Measurements from ENCODE around the gene PMF1.
A peak's percentile ranks its signal among the peaks of the same experiment; 100 is the strongest.

PMF1 gene

DNA sequence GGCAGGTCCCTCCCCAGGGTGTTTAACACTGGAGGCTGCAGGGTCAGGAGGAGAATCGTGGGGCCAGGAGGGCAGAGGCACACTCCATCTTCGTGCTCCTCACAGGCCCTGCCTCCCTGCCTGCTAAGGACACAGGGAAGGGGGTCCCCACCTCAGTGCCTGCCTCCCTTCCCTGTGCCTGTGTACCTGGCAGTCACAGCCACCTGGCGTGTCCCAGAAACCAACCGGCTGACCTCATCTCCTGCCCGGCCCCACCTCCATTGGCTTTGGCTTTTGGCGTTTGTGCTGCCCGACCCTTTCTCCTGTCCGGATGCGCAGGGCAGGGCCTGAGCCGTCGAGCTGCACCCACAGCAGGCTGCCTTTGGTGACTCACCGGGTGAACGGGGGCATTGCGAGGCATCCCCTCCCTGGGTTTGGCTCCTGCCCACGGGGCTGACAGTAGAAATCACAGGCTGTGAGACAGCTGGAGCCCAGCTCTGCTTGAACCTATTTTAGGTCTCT is 28.6 kb downstream of the PMF1 start:
- DNase-seq, result peak; percentile 28

DNA sequence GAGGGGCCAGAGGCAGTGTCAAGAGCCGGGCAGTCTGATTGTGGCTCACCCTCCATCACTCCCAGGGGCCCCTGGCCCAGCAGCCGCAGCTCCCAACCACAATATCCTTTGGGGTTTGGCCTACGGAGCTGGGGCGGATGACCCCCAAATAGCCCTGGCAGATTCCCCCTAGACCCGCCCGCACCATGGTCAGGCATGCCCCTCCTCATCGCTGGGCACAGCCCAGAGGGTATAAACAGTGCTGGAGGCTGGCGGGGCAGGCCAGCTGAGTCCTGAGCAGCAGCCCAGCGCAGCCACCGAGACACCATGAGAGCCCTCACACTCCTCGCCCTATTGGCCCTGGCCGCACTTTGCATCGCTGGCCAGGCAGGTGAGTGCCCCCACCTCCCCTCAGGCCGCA is 29.1 kb downstream of the PMF1 start, which contains the start of gene BGLAP:
Gene BGLAP, plus strand, starts transcription at position 259 of the 400 bp plus-strand sequence. Its CDS starts 48 bp downstream, at position 307.
- no peak for DNase-seq

DNA sequence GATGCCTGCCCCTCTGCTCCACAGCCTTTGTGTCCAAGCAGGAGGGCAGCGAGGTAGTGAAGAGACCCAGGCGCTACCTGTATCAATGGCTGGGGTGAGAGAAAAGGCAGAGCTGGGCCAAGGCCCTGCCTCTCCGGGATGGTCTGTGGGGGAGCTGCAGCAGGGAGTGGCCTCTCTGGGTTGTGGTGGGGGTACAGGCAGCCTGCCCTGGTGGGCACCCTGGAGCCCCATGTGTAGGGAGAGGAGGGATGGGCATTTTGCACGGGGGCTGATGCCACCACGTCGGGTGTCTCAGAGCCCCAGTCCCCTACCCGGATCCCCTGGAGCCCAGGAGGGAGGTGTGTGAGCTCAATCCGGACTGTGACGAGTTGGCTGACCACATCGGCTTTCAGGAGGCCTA is 29.9 kb downstream of the PMF1 start:
- no peak for DNase-seq

DNA sequence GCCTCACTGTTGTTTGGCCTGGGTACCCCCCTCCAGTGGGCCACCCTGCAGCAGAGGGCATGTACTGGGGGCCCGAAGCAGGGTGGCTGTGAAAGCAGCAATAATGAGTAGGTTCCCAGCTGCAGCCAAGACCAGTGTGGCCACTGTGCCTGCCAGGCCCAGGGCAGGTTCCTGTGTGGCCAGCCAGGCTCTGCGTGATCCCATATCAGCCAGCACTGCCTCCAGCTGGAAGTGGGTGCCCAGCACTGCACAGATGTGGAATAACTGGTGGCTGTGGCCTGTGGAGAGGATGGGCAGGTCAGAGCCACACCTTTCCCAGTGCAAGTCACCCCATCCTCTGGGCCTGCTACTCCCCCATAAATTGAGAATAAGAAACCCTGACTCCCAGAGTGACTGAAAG is 31.3 kb downstream of the PMF1 start:
- DNase-seq, result no peak

DNA sequence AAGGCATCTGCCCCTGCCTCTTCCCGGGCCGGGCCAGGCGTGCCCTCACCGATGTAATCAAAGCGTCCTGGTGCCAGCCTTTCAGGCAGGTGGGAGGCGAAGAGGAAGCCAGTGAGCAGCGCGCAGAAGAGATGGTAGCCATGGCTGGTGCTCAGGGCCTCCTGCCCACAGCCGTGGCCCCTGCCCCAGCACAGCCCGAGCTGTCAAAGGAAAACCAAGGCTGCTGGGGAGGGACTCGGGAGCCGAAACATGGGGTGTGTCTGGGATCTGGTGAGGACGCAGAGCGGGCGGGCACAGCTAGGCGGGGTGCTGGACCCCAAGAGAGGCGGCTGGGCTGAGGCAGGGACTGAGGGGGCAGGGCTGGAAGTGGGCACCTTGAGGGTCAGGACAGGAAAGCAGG is 31.9 kb downstream of the PMF1 start:
- DNase-seq, result no peak

DNA sequence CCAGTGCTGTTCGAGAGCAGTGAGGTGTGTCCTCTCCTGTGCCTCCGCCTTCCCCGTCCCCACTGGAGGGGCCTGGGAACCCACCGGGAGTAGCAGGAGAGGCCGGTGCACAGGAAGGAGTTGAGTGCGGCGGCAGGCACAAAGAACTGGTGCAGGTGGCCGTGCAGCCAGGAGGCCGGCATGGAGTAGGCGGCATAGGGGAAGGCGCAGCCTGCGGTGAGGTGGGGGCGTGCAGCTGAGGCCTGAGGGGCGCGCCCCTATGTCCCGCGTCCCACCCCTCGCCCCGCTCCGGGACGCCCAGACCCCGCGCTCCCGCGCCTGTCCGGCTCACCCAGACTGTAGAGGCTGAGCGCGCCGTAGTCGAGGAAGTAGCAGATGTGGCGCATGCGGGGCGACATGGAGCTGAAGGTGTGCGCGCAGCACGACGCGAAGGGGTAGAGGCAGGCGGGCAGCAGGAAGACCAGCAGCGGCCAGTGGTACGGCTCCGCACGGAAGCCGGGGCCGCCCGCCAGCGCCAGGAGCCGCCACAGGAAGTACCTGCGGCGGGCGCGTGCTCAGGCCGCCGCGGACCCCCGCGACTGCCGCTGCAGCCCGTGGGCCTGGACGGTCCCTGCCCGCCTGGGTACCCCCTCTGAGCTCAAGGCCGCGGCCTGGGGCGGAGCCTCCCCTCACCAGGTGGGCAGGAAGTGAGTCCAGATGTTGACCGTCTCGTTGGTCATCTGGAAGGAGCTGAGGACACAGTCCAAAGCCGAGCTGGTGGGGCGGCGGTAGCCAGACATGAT is 32.8 kb downstream of the PMF1 start:
- DNase-seq, result no peak

DNA sequence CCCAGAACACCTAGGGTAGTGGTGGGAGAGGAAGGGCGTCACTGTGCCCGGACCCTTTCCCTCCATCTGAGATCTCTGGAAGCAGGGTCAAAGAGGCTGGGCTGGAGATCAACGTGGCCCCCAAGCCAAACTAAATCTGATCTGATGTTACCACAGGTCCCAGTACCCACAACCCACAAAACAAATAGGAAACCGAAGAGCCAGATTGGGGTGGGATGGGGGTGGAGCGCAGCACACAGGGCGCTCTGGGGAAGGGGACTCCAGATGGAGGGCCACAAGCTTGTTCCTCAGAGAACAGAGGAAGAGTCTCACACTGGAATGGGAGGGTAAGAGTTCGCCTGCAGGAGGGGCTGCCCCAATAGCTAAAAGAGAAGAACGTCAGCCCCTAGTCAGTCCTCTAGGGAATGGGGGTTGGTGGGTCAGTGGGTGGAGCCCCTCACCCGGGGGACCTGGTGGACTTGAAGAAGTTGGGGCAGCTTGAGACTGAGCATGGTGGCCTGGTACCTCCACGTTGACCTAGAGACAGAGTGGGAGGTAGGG is 33.5 kb downstream of the PMF1 start:
- DNase-seq, result no peak

DNA sequence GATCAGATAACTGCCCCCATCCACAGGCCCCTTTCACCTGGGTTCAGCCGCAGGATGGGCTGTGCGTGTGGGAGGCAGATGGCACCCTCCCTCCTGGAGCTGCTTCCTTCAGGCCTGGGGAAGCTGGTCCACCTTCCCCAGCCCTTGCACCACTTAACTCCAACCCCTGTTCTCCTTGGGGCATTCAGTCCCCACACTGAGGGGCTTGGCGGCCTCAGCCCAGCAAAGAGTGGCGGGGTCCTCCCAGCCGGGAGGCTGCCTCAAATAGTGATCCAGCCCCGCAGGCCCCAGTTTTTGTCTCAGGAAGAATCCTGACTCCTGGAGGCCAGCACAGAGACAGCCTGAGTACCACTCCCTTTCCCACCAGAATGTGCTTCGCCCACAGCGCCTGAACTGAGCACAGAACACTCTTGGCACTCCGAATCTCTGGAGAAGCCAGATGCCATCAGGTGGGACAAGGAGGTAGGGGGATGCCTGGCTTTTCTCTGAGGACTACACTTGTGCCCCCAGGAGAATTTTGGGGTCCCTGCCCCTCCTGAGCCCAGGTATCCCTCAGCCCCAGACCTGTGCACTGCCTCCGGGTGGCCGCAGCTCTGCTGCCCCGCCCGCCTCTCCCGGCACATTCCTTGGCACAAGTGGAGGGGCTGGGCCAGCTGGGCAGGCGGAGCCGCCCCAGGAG is 34.1 kb downstream of the PMF1 start:
- no peak for DNase-seq

DNA sequence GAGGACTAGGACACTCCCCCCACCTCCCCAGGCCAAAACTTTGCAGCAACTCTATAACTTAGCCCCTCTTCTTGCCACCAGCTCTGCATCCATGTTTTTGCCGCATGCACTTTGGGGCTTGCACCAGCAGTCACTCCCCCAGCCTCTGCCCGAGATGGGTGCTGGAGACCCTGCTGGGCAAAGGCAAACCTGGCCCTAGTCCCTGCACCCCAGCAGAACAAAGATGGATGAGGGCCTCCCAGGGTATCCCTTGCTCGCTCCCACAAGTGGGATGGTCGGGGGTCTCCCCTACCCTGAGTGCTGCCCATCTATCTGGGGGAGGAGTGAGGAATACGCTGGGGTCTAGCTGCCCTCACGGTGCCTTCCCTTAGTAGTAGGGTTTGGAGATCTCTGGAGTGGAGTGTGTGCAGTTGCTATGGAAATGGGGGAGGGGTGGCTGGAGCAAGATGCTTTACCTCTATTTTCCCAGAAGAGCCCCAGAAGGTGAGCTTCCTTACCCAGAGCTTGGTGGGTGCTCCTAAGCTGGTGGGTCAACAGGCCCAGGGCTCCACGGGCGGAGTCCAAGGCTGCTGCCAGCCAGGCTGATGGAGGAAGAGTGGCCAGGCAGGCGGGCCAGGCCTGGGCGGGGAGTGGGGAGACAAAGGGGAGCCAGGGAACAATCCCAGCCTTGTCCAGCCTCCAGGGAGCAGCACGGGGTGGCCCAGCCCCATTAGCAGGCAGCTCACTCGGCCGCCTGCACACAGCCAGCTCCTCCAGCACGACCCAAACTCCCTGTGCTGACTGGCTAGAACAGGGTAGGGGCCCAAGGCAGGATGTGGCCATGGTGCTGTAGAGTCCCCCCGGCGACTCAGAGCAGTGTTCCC is 34.9 kb downstream of the PMF1 start, which contains the start of gene PAQR6:
Gene PAQR6, minus strand, starts transcription at position 597 of the 863 bp plus-strand sequence. CDS start 1,325 bp downstream, outside the sequence.
- no peak for DNase-seq

DNA sequence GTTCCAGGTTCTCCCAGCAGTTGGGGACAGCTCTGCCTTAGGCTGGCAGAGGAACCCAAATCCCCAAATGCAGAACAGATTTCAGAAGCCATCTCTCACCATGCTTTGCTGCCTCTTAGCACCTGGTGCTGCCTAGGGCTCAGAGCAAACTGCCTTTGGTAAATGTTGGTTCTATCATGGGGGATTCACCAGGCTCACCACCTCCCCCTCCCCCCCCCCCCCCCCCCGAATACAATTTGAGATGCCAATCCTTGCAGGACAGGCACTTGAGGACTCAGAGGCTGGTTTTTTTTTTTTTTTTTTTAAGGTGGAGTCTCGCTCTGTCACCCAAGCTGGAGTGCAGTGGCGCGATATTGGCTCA is 35.5 kb downstream of the PMF1 start:
- no peak for DNase-seq

DNA sequence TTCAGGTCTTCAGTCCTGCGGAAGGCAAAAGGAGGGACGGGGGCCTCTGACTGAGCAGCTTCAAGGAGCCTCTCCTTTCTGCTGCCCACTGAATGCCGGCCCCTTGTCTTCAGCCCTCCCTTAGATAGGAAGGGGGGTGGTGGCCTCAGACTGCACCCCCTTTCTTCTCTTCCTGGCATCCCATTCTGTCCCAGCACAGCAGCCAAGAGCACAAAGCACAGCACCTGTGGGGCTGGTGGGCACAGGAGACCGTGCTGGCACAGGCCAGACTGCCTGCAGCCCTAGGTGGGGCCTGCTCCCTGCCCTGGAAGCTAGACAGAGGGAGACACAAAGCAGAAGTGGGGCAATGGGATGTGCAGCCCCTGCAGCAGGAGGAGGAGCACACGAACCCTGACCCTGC is 36.8 kb downstream of the PMF1 start:
- DNase-seq, result no peak

DNA sequence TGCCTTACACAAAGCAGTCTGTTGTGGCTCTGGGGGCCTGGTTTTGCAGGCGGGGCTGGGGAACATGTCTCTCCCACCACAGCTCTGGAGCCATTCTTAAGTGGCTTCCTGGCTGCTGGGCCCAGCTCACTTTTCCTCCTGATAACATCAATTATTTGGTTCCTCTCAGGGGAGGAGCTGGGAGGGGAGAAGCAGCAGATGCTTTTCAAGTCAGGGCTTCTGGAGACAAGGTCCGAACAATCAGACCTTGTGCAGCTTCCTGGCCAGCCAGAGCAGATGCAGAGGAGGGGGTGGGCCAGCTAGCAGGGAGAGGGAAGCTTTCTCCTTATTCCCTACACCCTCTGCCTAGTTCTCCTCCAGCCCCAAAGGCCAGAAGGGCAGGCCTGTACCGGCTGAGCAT is 38.7 kb downstream of the PMF1 start:
- no peak for DNase-seq

DNA sequence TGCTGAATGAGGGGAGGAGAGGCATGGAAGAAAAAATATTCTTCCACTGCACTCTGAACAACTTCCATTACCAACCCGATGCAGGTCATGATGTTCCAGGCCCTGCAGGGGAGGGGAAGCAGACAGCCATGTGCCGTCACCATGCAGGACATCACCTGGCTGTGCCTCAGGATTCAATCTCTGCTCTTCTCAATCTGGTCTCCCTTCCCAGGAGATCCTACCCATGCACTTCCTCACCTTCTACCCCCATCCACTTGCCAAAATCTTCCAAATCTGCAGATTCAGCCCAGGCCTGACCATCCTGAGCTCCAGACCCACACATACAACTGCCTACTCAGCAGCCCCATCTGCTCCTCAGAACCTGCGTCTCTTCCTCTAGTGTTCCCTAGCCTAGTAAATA is 40.8 kb downstream of the PMF1 start:
- DNase-seq, result no peak

DNA sequence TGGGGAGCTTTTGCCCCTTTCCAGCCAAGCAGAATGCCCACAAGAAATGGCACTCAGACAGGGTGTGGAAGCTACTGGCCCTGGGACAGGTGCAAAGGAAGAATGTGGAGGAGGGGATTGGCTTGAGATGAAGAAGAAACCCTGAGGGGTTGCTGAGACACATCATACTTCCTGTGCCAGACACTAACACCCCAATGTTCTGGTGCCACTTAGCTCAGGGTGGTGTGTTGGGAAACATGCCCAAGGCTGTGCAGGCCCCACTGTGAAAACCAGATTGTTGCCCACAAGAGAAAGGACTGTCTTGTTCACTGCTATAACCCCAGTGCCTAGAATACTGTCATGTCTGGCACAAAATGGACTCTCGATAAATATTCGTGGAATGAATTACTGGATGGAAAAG is 44.9 kb downstream of the PMF1 start:
- DNase-seq, result no peak

DNA sequence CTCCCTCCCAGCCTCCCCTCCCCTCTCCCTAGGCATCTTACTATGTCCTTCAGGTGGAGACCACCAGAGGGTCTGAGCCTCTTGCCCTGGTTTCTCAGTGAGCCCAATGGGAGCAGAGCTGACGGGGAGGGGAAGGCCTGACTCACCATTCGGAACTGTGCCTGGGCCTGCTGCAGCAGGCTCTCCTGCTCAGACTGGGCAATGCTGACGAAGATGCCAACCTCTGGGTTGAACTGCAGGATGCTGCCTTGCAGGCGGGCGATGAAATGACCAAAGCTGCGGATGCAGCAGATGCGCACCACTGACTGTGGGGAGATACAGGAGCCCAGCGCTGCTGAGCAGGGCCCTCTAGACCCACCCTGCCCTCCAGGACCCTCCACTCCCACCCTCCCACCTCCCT is 46.1 kb downstream of the PMF1 start:
- DNase-seq, result no peak

DNA sequence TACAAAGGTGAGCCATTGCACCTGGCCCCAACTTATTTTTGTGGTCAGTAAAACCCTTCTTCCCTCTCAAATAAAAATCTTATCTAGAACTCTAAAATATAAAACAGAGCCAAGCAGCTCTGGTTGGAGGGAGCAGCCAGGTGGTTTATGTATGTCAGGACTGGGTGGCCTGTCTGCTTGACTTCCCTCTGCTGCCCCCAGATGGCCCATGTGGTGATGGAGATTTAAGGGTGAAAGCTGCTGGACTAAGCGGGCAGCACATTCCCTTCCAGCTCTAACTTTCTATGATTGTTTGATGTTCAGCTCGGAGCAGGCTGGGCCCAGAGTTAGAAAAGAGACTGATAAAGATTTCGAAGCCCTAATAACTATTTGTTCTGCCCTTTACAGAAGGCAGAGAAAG is 47.0 kb downstream of the PMF1 start:
- DNase-seq, result no peak

DNA sequence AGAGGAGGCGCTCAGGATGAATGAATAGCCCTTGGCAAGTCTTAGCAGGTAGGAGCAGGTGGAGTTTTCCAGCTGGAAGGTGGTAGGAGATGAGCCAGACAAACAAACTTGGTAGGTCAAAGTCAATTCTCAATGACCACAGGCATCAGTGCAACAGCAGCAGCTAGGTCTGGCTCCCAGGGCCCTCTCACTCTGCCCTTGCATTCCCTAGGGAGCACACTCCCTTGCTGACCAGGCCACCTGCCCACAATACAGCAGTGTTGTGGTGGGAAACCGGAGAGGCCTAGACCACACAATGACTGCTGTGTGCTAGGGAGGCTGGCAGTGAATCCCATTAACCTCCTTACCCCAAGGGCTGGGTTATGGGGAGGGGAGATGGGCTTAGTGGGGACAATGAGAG is 48.1 kb downstream of the PMF1 start:
- DNase-seq, result no peak

DNA sequence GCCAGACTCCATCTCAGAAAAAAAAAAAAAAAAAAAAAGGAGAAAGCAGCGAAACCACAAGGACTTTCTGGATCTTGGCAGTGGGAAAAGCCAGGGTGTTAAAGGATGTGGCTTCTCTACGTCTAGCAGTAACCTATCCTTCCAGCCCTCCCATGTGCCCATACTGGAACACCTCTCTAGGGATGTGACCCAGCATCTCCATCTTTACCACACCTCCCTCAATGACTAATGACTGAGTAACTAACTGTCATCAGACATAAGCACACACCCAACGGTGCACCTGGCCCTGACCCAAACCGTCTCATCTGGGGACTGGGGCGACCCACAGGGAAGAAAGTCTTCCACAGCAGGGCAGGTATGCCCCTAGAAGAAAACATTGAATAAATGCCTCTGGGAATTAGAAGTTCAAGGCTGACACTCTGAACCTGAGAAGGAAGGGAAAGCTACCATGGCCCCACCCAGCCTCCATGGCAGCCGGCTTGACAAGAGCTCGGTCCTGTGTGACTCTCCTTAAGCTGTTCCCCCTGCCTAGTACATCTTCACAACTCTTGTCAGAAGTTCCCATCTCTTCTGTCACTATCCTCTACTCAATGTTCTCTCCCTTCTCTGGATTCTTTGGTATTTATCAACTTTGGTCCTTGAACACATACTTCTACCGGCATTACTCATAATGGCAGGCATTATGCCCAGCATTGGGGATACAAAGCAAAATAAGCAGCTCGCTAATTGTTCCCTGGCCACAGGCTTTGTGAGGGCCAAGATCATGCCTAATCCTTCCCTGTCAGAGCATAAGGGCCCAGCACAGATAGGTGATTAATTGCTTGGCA is 49.9 kb downstream of the PMF1 start:
- peak; percentile 83 for DNase-seq

DNA sequence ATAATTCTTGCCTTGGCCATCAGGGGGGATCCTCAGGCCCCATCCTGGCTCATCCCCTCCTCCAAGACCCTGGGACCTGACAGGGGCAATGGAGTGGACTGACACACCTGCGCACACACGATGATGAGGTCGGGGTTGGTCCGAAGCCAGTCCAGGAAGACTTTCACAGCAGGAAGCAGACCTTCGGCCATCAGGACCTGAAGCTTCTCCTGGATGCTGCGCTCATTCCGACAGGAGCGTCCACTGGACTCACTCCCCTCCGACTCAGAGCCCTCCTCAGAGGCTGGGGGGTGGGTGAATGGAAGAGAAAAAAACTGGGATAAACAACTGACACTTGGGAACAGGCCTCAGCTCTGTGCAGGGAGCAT is 50.5 kb downstream of the PMF1 start:
- no peak for DNase-seq

DNA sequence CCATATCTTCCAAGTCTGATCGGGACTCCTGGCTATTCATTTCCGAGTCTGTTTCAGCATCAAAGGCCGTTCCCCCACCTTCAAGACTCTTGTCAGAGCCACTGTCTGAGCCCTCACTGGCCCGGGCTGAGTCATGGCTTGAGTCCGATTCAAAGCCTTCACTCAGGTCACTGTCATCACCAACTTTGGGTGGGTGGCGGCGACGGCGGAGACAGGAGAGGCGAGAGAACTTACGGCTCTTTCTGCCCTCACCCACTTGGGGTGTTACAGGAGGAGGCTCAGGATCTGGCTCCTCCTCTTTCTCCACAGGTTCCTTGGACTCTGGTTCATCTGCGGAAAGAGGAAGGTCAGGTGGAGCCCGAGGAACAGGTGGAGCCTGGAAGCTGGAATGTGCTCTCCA is 53.2 kb downstream of the PMF1 start:
- DNase-seq, result no peak

DNA sequence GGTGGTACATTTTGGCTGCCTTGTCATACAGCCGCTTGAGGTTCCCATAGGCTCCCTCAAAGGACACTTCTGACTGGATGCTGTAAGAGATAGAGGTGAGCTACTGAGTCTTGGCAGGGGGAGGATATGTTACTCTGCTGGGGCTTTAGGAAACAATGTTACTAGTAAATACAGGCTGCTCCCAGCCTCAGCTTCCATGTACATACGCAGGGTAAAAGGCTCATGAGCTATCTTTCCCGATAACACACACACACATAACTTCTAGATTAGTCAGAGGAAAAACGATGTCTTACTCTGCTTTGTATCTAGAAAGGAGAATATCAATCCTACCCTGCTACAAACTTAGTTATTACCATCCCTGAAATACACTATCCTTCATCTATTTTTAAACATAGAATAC is 55.5 kb downstream of the PMF1 start:
- DNase-seq, result no peak

DNA sequence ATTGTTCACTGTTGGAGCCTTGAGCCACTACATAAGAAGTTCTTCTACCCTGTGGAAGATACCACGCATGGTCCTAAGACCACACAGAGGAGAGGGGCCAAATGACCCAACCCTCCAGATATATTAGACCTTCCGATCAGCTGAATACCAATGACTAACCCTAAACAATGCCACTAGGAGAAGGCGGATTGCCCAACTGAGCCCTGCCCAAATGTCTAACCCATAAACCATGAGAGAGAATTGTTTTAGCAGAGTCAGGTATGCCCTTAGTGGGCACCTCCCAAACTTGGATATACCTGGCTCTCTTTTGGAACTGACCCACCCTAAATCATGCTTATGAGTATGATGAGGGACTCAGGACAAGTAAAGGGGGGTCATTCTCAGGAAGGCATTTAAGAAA is 57.5 kb downstream of the PMF1 start:
- DNase-seq, result no peak
